ENCODE measurements around the gene TGFA.

TGFA gene

GRCh38 chr2:70403267-70404053, 150.2 kb downstream of the TGFA start:
- no peak for DNase-seq

- DNase-seq = no peak
Measured at GRCh38 chr2:70400539-70400938, 153.1 kb downstream of the TGFA start.

GRCh38 chr2:70399046-70399445, 154.6 kb downstream of the TGFA start:
- no peak for DNase-seq
